Measurements from ENCODE around the gene REEP1. TPM values are rescaled to one million over a fixed set of nuclear protein-coding genes. Genes with fewer than 3 reads are reported as not detected.

The REEP1 gene
- total and polyA plus RNA-seq, 2 donors = 0.38 to 1.3 TPM

GRCh38 chr2:86335865-86336674 is 1.4 kb downstream of the REEP1 start:
- 37% methylated on average over 15 of the region's 15 CpGs for WGBS
- no peak overlapping the region for H3K27ac ChIP-seq (ENCODE audit: low read depth in 1 of 2, low read length in 1 of 2)
- DNase-seq (ENCODE audit: low read depth in 6 of 9, low spot score in 9 of 9) = no peak
- peaks cover 0 to 3% of the 10 kb centered on the region in 2 donors for H3K4me1 ChIP-seq (ENCODE audit: control insufficient read depth in 2 of 2, insufficient read depth in 2 of 2, low read length in 2 of 2)
- no peak overlapping the region for H3K4me3 ChIP-seq (ENCODE audit: low read length in 2 of 2)
- peaks cover 46 to 79% of the 10 kb centered on the region in 2 donors for H3K27me3 ChIP-seq (ENCODE audit: control insufficient read depth in 2 of 2, insufficient read depth in 1 of 2, low read length in 1 of 2)
- peaks cover 0 to 4% of the 10 kb centered on the region in 2 donors for H3K9me3 ChIP-seq (ENCODE audit: control insufficient read depth in 2 of 2, insufficient read depth in 1 of 2, low read length in 1 of 2)
- H3K36me3 ChIP-seq (ENCODE audit: control insufficient read depth in 2 of 2, insufficient read depth in 2 of 2, low read length in 1 of 2) = no peaks in the 10 kb centered on the region

GRCh38 chr2:86333378-86333777 is 4.0 kb downstream of the REEP1 start:
- H3K36me3 ChIP-seq (ENCODE audit: control insufficient read depth in 2 of 2, insufficient read depth in 2 of 2, low read length in 1 of 2) = no peaks in the 10 kb centered on the region
- DNase-seq (ENCODE audit: low read depth in 6 of 9, low spot score in 9 of 9) = no peak
- H3K4me3 ChIP-seq (ENCODE audit: low read length in 2 of 2) = no peak overlapping the region
- WGBS = 85% methylated on average over 2 of the region's 2 CpGs
- no peak overlapping the region for H3K27ac ChIP-seq (ENCODE audit: low read depth in 1 of 2, low read length in 1 of 2)
- peaks cover 2 to 5% of the 10 kb centered on the region in 2 donors for H3K9me3 ChIP-seq (ENCODE audit: control insufficient read depth in 2 of 2, insufficient read depth in 1 of 2, low read length in 1 of 2)
- peaks cover 0 to 3% of the 10 kb centered on the region in 2 donors for H3K4me1 ChIP-seq (ENCODE audit: control insufficient read depth in 2 of 2, insufficient read depth in 2 of 2, low read length in 2 of 2)
- H3K27me3 ChIP-seq (ENCODE audit: control insufficient read depth in 2 of 2, insufficient read depth in 1 of 2, low read length in 1 of 2) = peaks cover 30 to 60% of the 10 kb centered on the region in 2 donors

- WGBS = 100% methylated on average over 1 of the region's 1 CpG
- H3K27ac ChIP-seq (ENCODE audit: low read depth in 1 of 2, low read length in 1 of 2) = no peak overlapping the region
Measured at GRCh38 chr2:86332654-86333053, 4.8 kb downstream of the REEP1 start.

DNA sequence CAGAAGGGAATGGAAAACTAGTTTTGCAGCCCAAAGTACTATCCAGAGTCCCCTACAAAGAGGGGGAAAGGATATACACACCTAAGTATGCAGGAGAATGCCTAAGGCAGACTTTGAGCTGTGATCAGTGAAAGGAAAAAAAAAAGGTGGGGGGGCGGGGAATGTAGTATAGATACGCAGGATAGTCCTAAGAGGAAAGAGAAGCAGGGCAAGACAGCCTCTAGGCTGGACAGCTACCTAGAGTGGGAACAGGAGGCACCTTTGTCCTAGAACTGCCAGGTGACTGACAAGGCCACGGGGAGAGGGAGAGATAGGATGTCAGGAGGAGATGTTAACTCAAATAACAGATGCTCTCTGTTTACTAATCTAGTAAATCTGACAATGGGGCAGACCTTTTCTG is 6.0 kb downstream of the REEP1 start:
- DNase-seq (ENCODE audit: low read depth in 6 of 9, low spot score in 9 of 9) = no peak
- WGBS = 98% methylated on average over 3 of the region's 3 CpGs
- H3K4me1 ChIP-seq (ENCODE audit: control insufficient read depth in 2 of 2, insufficient read depth in 2 of 2, low read length in 2 of 2) = no peaks in the 10 kb centered on the region
- no peaks in the 10 kb centered on the region for H3K36me3 ChIP-seq (ENCODE audit: control insufficient read depth in 2 of 2, insufficient read depth in 2 of 2, low read length in 1 of 2)
- no peak overlapping the region for H3K27ac ChIP-seq (ENCODE audit: low read depth in 1 of 2, low read length in 1 of 2)
- no peak overlapping the region for H3K4me3 ChIP-seq (ENCODE audit: low read length in 2 of 2)
- peaks cover 10 to 42% of the 10 kb centered on the region in 2 donors for H3K27me3 ChIP-seq (ENCODE audit: control insufficient read depth in 2 of 2, insufficient read depth in 1 of 2, low read length in 1 of 2)
- peaks cover 0 to 5% of the 10 kb centered on the region in 2 donors for H3K9me3 ChIP-seq (ENCODE audit: control insufficient read depth in 2 of 2, insufficient read depth in 1 of 2, low read length in 1 of 2)

More at GRCh38 chr2:86332654-86333053, 4.8 kb downstream of the REEP1 start:
- H3K27me3 ChIP-seq (ENCODE audit: control insufficient read depth in 2 of 2, insufficient read depth in 1 of 2, low read length in 1 of 2) = peaks cover 22 to 53% of the 10 kb centered on the region in 2 donors
- peaks cover 0 to 5% of the 10 kb centered on the region in 2 donors for H3K9me3 ChIP-seq (ENCODE audit: control insufficient read depth in 2 of 2, insufficient read depth in 1 of 2, low read length in 1 of 2)
- H3K4me3 ChIP-seq (ENCODE audit: low read length in 2 of 2) = no peak overlapping the region
- peaks cover 0 to 3% of the 10 kb centered on the region in 2 donors for H3K4me1 ChIP-seq (ENCODE audit: control insufficient read depth in 2 of 2, insufficient read depth in 2 of 2, low read length in 2 of 2)
- DNase-seq (ENCODE audit: low read depth in 6 of 9, low spot score in 9 of 9) = no peak
- no peaks in the 10 kb centered on the region for H3K36me3 ChIP-seq (ENCODE audit: control insufficient read depth in 2 of 2, insufficient read depth in 2 of 2, low read length in 1 of 2)

DNA sequence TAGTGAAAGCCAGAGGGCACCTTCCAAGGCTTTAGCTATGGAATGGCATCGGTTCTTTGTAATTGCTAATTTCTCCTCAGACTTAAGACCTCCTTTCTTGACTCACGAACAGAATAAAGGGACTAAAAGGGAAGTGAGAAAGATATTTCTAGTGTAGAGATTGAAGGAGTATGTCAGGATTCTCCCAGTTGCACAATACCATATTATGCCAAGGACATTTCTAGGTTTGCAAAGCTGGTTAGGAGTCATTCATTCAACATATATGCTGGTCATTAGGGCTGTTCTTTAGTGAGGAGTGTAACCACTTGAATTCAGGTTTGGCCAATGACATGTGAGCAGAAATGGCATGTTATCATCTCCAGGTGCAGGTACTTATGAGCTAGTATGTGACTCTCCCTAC is 7.4 kb downstream of the REEP1 start:
- H3K9me3 ChIP-seq (ENCODE audit: control insufficient read depth in 2 of 2, insufficient read depth in 1 of 2, low read length in 1 of 2) = peaks cover 0 to 5% of the 10 kb centered on the region in 2 donors
- 86% methylated on average over 2 of the region's 2 CpGs for WGBS

GRCh38 chr2:86323273-86324021 is 14.0 kb downstream of the REEP1 start:
- H3K4me1 ChIP-seq (ENCODE audit: control insufficient read depth in 2 of 2, insufficient read depth in 2 of 2, low read length in 2 of 2) = no peaks in the 10 kb centered on the region
- peaks cover 0 to 10% of the 10 kb centered on the region in 2 donors for H3K27me3 ChIP-seq (ENCODE audit: control insufficient read depth in 2 of 2, insufficient read depth in 1 of 2, low read length in 1 of 2)
- no peak for DNase-seq (ENCODE audit: low read depth in 6 of 9, low spot score in 9 of 9)
- no peak overlapping the region for H3K27ac ChIP-seq (ENCODE audit: low read depth in 1 of 2, low read length in 1 of 2)
- H3K9me3 ChIP-seq (ENCODE audit: control insufficient read depth in 2 of 2, insufficient read depth in 1 of 2, low read length in 1 of 2) = peaks cover 0 to under 1% of the 10 kb centered on the region in 2 donors
- H3K36me3 ChIP-seq (ENCODE audit: control insufficient read depth in 2 of 2, insufficient read depth in 2 of 2, low read length in 1 of 2) = no peaks in the 10 kb centered on the region
- 92% methylated on average over 9 of the region's 9 CpGs for WGBS
- no peak overlapping the region for H3K4me3 ChIP-seq (ENCODE audit: low read length in 2 of 2)

More for the DNA sequence above, 7.4 kb downstream of the REEP1 start:
- Histone ChIP-seq H3K27ac (ENCODE audit: low read depth in 1 of 2, low read length in 1 of 2) (no peak overlapping the region), H3K4me3 (ENCODE audit: low read length in 2 of 2) (no peak overlapping the region), H3K27me3 (ENCODE audit: control insufficient read depth in 2 of 2, insufficient read depth in 1 of 2, low read length in 1 of 2) (peaks cover 2 to 29% of the 10 kb centered on the region in 2 donors), H3K36me3 (ENCODE audit: control insufficient read depth in 2 of 2, insufficient read depth in 2 of 2, low read length in 1 of 2) (no peaks in the 10 kb centered on the region), H3K4me1 (ENCODE audit: control insufficient read depth in 2 of 2, insufficient read depth in 2 of 2, low read length in 2 of 2) (no peaks in the 10 kb centered on the region)
- no peak for DNase-seq (ENCODE audit: low read depth in 6 of 9, low spot score in 9 of 9)

- WGBS = 71% methylated on average over 8 of the region's 8 CpGs
- Histone ChIP-seq H3K27me3 (ENCODE audit: control insufficient read depth in 2 of 2, insufficient read depth in 1 of 2, low read length in 1 of 2) (peaks cover 0 to 12% of the 10 kb centered on the region in 2 donors), H3K4me1 (ENCODE audit: control insufficient read depth in 2 of 2, insufficient read depth in 2 of 2, low read length in 2 of 2) (no peaks in the 10 kb centered on the region), H3K27ac (ENCODE audit: low read depth in 1 of 2, low read length in 1 of 2) (peak overlapping the region in 1 of 2 donors; percentile 55), H3K36me3 (ENCODE audit: control insufficient read depth in 2 of 2, insufficient read depth in 2 of 2, low read length in 1 of 2) (no peaks in the 10 kb centered on the region), H3K4me3 (ENCODE audit: low read length in 2 of 2) (no peak overlapping the region), H3K9me3 (ENCODE audit: control insufficient read depth in 2 of 2, insufficient read depth in 1 of 2, low read length in 1 of 2) (no peaks in the 10 kb centered on the region)
- DNase-seq (ENCODE audit: low read depth in 6 of 9, low spot score in 9 of 9) = peak in 2 of 9 donors; percentile 3 to 46
Measured at GRCh38 chr2:86319700-86320580, 17.5 kb downstream of the REEP1 start.

- H3K4me1 ChIP-seq (ENCODE audit: control insufficient read depth in 2 of 2, insufficient read depth in 2 of 2, low read length in 2 of 2) = no peaks in the 10 kb centered on the region
- 93% methylated on average over 6 of the region's 6 CpGs for WGBS
- no peaks in the 10 kb centered on the region for H3K36me3 ChIP-seq (ENCODE audit: control insufficient read depth in 2 of 2, insufficient read depth in 2 of 2, low read length in 1 of 2)
- H3K9me3 ChIP-seq (ENCODE audit: control insufficient read depth in 2 of 2, insufficient read depth in 1 of 2, low read length in 1 of 2) = no peaks in the 10 kb centered on the region
- no peak for DNase-seq (ENCODE audit: low read depth in 6 of 9, low spot score in 9 of 9)
- H3K27ac ChIP-seq (ENCODE audit: low read depth in 1 of 2, low read length in 1 of 2) = no peak overlapping the region
- H3K4me3 ChIP-seq (ENCODE audit: low read length in 2 of 2) = no peak overlapping the region
- H3K27me3 ChIP-seq (ENCODE audit: control insufficient read depth in 2 of 2, insufficient read depth in 1 of 2, low read length in 1 of 2) = peaks cover 0 to 5% of the 10 kb centered on the region in 2 donors
Measured at GRCh38 chr2:86315084-86315483, 22.3 kb downstream of the REEP1 start.
